Tibial artery (tissue), 4 donors: ENCODE data around the gene EPHB1.

Experiments
- DNase-seq, 2 donors: peaks; one replicate each; pipeline ENCODE4 v3.0.0-alpha.2; 2019
- H3K27ac ChIP-seq, 2 donors: fragments of 200-600 bp; sonication (generic) in 1 of 2; 1 replicate in 1 of 2; 2 replicates in 1 of 2; pipeline ENCODE4 v1.5.1; 2018 to 2019; ENCODE audit warnings: mild to moderate bottlenecking in 1 of 2
- H3K27me3 ChIP-seq, 2 donors: fragments of 200-600 bp; sonication (generic) in 1 of 2; one replicate each; pipeline versions ENCODE4 v1.5.1 to v1.6.0; 2016 to 2019
- H3K36me3 ChIP-seq, 3 donors: fragments of 200-600 bp; sonication (generic) in 2 of 3; one replicate each; pipeline ENCODE4 v1.5.1; 2016 to 2019; ENCODE audit warnings: mild to moderate bottlenecking in 2 of 3
- H3K4me1 ChIP-seq, 4 donors: fragments of 200-600 bp; sonication (generic) in 2 of 4; 1 replicate in 3 of 4; 2 replicates in 1 of 4; pipeline ENCODE4 v1.5.1; 2016 to 2019
- H3K4me3 ChIP-seq, 2 donors: fragments of 200-600 bp; sonication (generic) in 1 of 2; 1 replicate in 1 of 2; 2 replicates in 1 of 2; pipeline ENCODE4 v1.5.1; 2018 to 2019; ENCODE audit warnings: mild to moderate bottlenecking in 2 of 2
- H3K9me3 ChIP-seq, 3 donors: fragments of 200-600 bp; sonication (generic) in 1 of 3; one replicate each; pipeline ENCODE4 v1.5.1; 2016 to 2019
- intact Hi-C: fragments of 100-400 bp; cut with DNase I; formaldehyde crosslinking; loops from one replicate; pipeline ENCODE4 v1.15.0; 2023; ENCODE audit warnings: low total_unique reads
- TF ChIP-seq, protein P1 (sequence below), 2 experiments: fragments of 200-600 bp in 1 of 2; fragments of 450-650 bp in 1 of 2; IDR thresholded peaks; one replicate each; pipeline ENCODE4 v1.5.1; 2017 to 2019; ENCODE audit warnings: antibody characterized with exemption in 2 of 2, mild to moderate bottlenecking in 1 of 2, moderate library complexity in 1 of 2

Gene EPHB1

GRCh38 chr3:134898181-134898754 is 103.2 kb downstream of the EPHB1 start:
- no peak for DNase-seq
- no peak overlapping the region for H3K27ac ChIP-seq
- no peaks in the 10 kb centered on the region for H3K27me3 ChIP-seq
- no peaks in the 10 kb centered on the region for H3K9me3 ChIP-seq
- H3K4me3 ChIP-seq, result no peak overlapping the region
- H3K36me3 ChIP-seq, result no peaks in the 10 kb centered on the region
- intact Hi-C loops, result no loop called here
- TF ChIP-seq, protein P1, sequence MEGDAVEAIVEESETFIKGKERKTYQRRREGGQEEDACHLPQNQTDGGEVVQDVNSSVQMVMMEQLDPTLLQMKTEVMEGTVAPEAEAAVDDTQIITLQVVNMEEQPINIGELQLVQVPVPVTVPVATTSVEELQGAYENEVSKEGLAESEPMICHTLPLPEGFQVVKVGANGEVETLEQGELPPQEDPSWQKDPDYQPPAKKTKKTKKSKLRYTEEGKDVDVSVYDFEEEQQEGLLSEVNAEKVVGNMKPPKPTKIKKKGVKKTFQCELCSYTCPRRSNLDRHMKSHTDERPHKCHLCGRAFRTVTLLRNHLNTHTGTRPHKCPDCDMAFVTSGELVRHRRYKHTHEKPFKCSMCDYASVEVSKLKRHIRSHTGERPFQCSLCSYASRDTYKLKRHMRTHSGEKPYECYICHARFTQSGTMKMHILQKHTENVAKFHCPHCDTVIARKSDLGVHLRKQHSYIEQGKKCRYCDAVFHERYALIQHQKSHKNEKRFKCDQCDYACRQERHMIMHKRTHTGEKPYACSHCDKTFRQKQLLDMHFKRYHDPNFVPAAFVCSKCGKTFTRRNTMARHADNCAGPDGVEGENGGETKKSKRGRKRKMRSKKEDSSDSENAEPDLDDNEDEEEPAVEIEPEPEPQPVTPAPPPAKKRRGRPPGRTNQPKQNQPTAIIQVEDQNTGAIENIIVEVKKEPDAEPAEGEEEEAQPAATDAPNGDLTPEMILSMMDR (IDR thresholded peaks at IDR 0.05), result no peak
- no peaks in the 10 kb centered on the region for H3K4me1 ChIP-seq

DNA sequence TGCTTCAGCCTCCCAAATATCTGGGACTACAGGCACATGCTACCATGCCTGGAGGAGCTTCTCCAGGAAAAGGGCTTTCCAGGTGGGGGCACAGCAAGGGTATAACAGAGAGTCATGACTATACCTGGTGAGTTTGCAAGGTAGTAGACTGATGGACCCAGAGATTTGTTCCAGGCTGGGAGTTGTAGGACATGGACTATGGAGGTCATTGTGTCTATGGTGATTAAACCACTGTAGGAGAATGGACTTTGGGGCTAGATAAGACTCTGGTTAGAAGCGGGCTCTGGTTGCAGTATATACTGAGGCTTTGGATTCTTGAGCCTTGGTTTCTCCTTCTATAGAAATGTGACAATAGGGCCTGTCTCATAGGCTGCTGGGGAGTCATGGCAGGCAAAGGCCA is 104.7 kb downstream of the EPHB1 start:
- Histone ChIP-seq H3K36me3 (no peaks in the 10 kb centered on the region), H3K4me3 (no peak overlapping the region), H3K27ac (no peak overlapping the region), H3K4me1 (no peaks in the 10 kb centered on the region), H3K27me3 (no peaks in the 10 kb centered on the region), H3K9me3 (no peaks in the 10 kb centered on the region)
- no peak for DNase-seq
- intact Hi-C loops, result no loop called here
- TF ChIP-seq, protein P1 (IDR thresholded peaks at IDR 0.05), result no peak

GRCh38 chr3:134900482-134900881 is 105.4 kb downstream of the EPHB1 start:
- H3K27me3 ChIP-seq, result no peaks in the 10 kb centered on the region
- no peak for DNase-seq
- H3K4me3 ChIP-seq, result no peak overlapping the region
- no peak overlapping the region for H3K27ac ChIP-seq
- H3K9me3 ChIP-seq, result no peaks in the 10 kb centered on the region
- intact Hi-C loops, result no loop called here
- no peaks in the 10 kb centered on the region for H3K4me1 ChIP-seq
- H3K36me3 ChIP-seq, result no peaks in the 10 kb centered on the region
- TF ChIP-seq, protein P1 (IDR thresholded peaks at IDR 0.05), result no peak

GRCh38 chr3:134901461-134901860 is 106.4 kb downstream of the EPHB1 start:
- no peak overlapping the region for H3K27ac ChIP-seq
- H3K36me3 ChIP-seq, result no peaks in the 10 kb centered on the region
- intact Hi-C loops, result no loop called here
- no peak overlapping the region for H3K4me3 ChIP-seq
- H3K27me3 ChIP-seq, result no peaks in the 10 kb centered on the region
- no peaks in the 10 kb centered on the region for H3K9me3 ChIP-seq
- no peak for DNase-seq
- no peaks in the 10 kb centered on the region for H3K4me1 ChIP-seq
- TF ChIP-seq, protein P1 (IDR thresholded peaks at IDR 0.05), result no peak

DNA sequence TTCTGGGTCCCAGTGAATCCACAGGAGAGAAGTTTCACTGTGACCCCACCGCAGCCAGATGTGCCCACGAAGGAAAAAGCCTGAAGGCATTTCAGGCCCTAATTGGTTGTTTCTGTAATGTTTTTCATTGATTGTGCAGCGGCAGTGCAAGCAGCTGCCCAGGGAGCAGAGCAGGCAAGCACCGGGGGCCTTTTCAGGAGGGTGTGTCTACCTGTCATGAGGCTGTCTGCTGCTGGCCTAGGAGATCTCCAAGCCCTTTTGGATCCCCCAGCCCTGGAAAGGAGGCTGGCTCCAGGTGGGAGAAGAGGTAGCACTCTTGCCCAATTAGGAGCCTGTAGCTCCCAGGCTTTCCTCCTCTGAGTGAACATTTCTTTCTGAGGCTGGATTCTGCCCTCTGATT is 108.8 kb downstream of the EPHB1 start:
- Histone ChIP-seq H3K27me3 (no peaks in the 10 kb centered on the region), H3K27ac (no peak overlapping the region), H3K4me1 (no peaks in the 10 kb centered on the region), H3K36me3 (no peaks in the 10 kb centered on the region), H3K9me3 (no peaks in the 10 kb centered on the region), H3K4me3 (no peak overlapping the region)
- TF ChIP-seq, protein P1 (IDR thresholded peaks at IDR 0.05), result no peak
- intact Hi-C loops, result no loop called here
- no peak for DNase-seq

GRCh38 chr3:134904241-134904771 is 109.2 kb downstream of the EPHB1 start:
- intact Hi-C loops, result no loop called here
- Histone ChIP-seq H3K27ac (no peak overlapping the region), H3K27me3 (no peaks in the 10 kb centered on the region), H3K9me3 (no peaks in the 10 kb centered on the region), H3K36me3 (no peaks in the 10 kb centered on the region), H3K4me3 (no peak overlapping the region), H3K4me1 (no peaks in the 10 kb centered on the region)
- TF ChIP-seq, protein P1 (IDR thresholded peaks at IDR 0.05), result no peak
- no peak for DNase-seq
